HFF-Myc (cell line): Measurements from ENCODE around the gene ASB1.

ENCODE experiments used
- DNase-seq: peaks from one replicate; pipeline ENCODE4 v3.0.0-alpha.2; 2011; ENCODE audit warnings: low read depth; ENCODE audit errors: extremely low read depth
- H3K4me3 ChIP-seq: replicated peaks from 2 replicates; pipeline ENCODE4 v1.5.1; 2011; ENCODE audit warnings: low read depth, mild to moderate bottlenecking, control low read depth, low read length
- CTCF ChIP-seq: IDR thresholded peaks from 2 replicates; pipeline ENCODE4 v1.5.1; 2012; ENCODE audit warnings: mild to moderate bottlenecking, low read depth, low read length, control low read depth; ENCODE audit errors: missing control alignments

Gene ASB1

DNA sequence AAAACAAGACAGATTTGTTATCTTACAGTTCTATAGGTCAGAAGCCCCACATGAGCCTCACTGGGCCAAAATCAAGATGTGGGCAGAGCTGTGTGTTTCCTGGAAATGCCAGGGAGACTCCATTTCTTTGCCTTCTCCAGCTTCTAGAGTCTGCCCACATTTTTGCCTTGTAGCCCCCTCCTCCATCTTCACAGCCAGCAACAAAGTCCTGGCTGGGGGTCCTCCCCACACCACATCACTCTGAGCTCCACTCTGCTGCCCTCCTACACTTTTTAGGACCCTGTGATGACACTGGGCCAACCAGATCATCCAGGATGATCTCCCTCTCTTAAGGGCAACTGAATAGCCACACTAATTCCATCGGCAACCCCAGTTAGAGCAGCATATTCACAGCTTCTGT, 34.3 kb downstream of the ASB1 start:
- no peak overlapping the region for H3K4me3 ChIP-seq
- no peak for TF ChIP-seq CTCF
- DNase-seq: no peak

DNA sequence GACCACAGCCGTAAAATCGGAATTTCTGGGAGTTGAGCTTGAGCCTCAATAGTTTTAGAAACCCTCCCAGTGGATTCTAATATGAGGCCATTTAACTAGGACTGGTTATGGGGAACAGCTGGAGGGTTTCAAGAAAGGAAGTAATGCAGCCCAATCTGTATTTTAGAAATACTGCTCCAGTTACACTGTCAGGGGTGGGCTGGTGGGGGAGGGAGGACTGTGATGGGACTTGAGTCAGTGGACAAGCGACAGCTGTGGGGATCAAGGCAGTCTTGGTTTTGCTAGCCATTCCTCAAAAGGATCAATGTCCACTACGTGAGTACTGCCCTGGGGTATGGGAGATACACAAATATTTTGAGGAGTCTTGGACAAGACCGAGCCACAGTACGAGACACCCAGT, 34.8 kb downstream of the ASB1 start:
- TF ChIP-seq CTCF: no peak
- no peak overlapping the region for H3K4me3 ChIP-seq
- DNase-seq: no peak

DNA sequence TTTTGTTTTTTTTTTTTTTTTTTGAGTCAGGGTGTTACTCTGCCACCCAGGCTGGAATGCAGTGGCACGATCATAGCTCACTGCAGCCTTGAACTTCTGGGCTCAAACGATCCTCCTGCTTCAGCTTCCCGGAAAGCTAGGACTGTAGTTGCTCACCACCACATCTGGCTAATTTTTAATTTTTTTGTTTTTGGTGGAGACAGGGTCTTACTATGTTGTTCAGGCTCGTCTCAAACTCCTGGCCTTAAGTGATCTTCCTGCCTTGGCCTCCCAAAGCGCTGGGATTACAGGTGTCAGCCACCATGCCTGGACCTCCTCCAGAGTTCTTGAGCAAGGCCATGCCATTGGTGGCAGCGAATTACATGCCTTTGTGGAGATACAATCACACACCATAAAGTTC, 35.2 kb downstream of the ASB1 start:
- TF ChIP-seq CTCF: no peak
- H3K4me3 ChIP-seq: no peak overlapping the region
- no peak for DNase-seq

- H3K4me3 ChIP-seq: no peak overlapping the region
- TF ChIP-seq CTCF: peak; percentile 58
- DNase-seq: peak; percentile 37
Observed at GRCh38 chr2:238462782-238463396, 36.2 kb downstream of the ASB1 start.

- DNase-seq: no peak
- no peak for TF ChIP-seq CTCF
- no peak overlapping the region for H3K4me3 ChIP-seq
Observed at GRCh38 chr2:238464389-238464788, 37.7 kb downstream of the ASB1 start.

- no peak overlapping the region for H3K4me3 ChIP-seq
- no peak for DNase-seq
- TF ChIP-seq CTCF: no peak
Observed at GRCh38 chr2:238465487-238466242, 38.9 kb downstream of the ASB1 start.

DNA sequence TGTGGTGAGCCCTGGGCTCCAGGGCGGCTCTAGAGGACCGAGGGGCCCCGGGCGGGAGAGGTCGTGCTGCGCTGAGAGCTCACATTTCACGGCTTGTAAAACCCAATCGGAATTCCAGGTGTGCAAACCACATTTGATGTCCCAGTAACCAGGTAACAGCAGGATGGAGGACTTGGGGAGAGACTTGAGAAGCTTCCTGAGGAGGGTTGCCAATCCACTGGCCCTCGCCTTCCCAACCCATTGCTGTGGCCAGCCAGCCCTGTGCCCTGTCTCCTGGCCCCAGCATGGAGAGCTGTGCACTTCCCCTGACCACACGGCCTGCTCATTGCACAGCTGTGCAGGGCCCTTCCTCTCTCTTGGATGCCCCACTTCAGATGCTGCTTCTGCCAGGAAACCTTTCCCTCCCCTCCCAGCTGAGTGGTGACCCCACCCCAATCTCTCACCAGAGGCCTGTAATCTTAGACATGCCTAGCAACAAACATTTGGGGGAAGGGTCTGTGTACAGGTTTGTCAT, 39.6 kb downstream of the ASB1 start:
- TF ChIP-seq CTCF: no peak
- DNase-seq: no peak
- no peak overlapping the region for H3K4me3 ChIP-seq
